Tibial artery (tissue), 4 donors: ENCODE data around the gene ZBTB46.

ENCODE experiments used
- DNase-seq, 2 donors: peaks; one replicate each; pipeline ENCODE4 v3.0.0-alpha.2; 2019
- H3K27ac ChIP-seq, 2 donors: fragments of 200-600 bp; sonication (generic) in 1 of 2; 1 replicate in 1 of 2; 2 replicates in 1 of 2; pipeline ENCODE4 v1.5.1; 2018 to 2019; ENCODE audit warnings: mild to moderate bottlenecking in 1 of 2
- H3K27me3 ChIP-seq, 2 donors: fragments of 200-600 bp; sonication (generic) in 1 of 2; one replicate each; pipeline versions ENCODE4 v1.5.1 to v1.6.0; 2016 to 2019
- H3K36me3 ChIP-seq, 3 donors: fragments of 200-600 bp; sonication (generic) in 2 of 3; one replicate each; pipeline ENCODE4 v1.5.1; 2016 to 2019; ENCODE audit warnings: mild to moderate bottlenecking in 2 of 3
- H3K4me1 ChIP-seq, 4 donors: fragments of 200-600 bp; sonication (generic) in 2 of 4; 1 replicate in 3 of 4; 2 replicates in 1 of 4; pipeline ENCODE4 v1.5.1; 2016 to 2019
- H3K4me3 ChIP-seq, 2 donors: fragments of 200-600 bp; sonication (generic) in 1 of 2; 1 replicate in 1 of 2; 2 replicates in 1 of 2; pipeline ENCODE4 v1.5.1; 2018 to 2019; ENCODE audit warnings: mild to moderate bottlenecking in 2 of 2
- H3K9me3 ChIP-seq, 3 donors: fragments of 200-600 bp; sonication (generic) in 1 of 3; one replicate each; pipeline ENCODE4 v1.5.1; 2016 to 2019
- intact Hi-C: fragments of 100-400 bp; cut with DNase I; formaldehyde crosslinking; loops from one replicate; pipeline ENCODE4 v1.15.0; 2023; ENCODE audit warnings: low total_unique reads
- TF ChIP-seq, protein P1 (sequence below), 2 experiments: fragments of 200-600 bp in 1 of 2; fragments of 450-650 bp in 1 of 2; IDR thresholded peaks; one replicate each; pipeline ENCODE4 v1.5.1; 2017 to 2019; ENCODE audit warnings: antibody characterized with exemption in 2 of 2, mild to moderate bottlenecking in 1 of 2, moderate library complexity in 1 of 2

Gene ZBTB46

DNA sequence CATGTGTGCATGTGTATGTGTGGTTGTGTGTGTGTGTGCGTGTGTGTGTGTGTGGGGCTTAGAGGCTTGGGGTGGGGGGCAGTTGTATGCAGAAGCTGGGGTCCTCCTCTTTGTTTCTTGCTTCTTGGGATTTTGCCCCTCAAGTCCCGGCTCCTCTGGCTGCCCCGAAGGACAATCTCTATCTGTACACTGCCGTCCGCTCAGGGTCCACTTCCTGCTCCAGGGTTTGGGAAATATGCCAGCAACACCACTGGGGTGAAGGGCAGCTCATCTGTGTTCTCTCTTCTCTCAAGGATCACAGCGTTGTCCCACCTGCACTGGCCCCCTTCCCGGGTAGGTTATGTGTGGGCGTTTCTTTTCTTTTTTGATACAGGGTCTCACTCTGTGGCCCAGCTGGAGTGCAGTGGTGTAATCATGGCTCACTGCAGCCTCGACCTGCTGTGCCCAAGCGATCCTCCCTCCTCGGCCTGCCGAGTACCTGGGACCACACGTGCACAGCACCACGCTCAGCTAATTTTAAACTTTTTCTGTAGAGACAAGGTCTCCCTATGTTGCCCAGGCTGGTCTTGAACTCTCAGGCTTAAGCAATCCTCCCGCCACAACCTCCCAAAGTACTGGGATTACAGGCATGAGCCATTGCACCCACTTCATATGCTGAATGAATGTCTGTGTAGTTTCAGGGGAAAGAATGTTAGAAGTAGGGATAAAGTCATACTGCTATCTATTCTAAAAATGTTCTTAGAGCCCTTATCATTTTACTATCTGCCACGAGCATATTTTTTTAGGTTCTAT lies 65.8 kb downstream of the ZBTB46 start:
- no peak overlapping the region for H3K4me3 ChIP-seq
- TF ChIP-seq, protein P1, sequence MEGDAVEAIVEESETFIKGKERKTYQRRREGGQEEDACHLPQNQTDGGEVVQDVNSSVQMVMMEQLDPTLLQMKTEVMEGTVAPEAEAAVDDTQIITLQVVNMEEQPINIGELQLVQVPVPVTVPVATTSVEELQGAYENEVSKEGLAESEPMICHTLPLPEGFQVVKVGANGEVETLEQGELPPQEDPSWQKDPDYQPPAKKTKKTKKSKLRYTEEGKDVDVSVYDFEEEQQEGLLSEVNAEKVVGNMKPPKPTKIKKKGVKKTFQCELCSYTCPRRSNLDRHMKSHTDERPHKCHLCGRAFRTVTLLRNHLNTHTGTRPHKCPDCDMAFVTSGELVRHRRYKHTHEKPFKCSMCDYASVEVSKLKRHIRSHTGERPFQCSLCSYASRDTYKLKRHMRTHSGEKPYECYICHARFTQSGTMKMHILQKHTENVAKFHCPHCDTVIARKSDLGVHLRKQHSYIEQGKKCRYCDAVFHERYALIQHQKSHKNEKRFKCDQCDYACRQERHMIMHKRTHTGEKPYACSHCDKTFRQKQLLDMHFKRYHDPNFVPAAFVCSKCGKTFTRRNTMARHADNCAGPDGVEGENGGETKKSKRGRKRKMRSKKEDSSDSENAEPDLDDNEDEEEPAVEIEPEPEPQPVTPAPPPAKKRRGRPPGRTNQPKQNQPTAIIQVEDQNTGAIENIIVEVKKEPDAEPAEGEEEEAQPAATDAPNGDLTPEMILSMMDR (IDR thresholded peaks at IDR 0.05): no peak
- no peaks in the 10 kb centered on the region for H3K9me3 ChIP-seq
- intact Hi-C loops: no loop called here
- no peak overlapping the region for H3K27ac ChIP-seq
- no peak for DNase-seq
- no peaks in the 10 kb centered on the region for H3K4me1 ChIP-seq
- H3K36me3 ChIP-seq: peaks cover 0 to 20% (median 12%) of the 10 kb centered on the region in 3 donors
- H3K27me3 ChIP-seq: no peaks in the 10 kb centered on the region

DNA sequence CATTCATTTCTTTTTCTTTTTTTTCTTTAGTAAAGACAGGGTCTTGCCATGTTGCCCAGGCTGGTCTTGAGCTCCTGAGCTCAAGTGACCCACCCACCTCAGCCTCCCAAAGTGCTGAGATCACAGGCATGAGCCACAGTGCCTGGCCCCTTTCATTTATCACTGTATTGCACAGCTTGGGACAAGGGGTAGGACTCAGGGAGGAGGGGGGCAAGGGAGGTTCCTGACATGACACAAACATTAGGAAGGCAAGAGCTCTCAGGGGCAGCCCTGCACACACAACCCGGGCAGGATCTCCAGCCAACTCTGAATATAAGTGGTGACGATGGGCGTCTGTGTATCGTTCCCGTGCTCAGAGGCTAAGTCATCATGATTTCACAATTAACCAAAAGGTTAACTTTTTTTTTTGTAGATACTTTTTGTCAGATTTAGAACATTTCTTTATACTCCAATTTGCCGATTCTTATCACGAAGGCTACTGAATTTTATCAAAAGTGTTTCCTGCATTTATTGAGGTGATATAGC lies 71.6 kb downstream of the ZBTB46 start:
- H3K9me3 ChIP-seq: no peaks in the 10 kb centered on the region
- no peaks in the 10 kb centered on the region for H3K4me1 ChIP-seq
- H3K27ac ChIP-seq: no peak overlapping the region
- no peak for DNase-seq
- intact Hi-C loops: no loop called here
- H3K27me3 ChIP-seq: no peaks in the 10 kb centered on the region
- no peak overlapping the region for H3K4me3 ChIP-seq
- H3K36me3 ChIP-seq: no peaks in the 10 kb centered on the region
- TF ChIP-seq, protein P1 (IDR thresholded peaks at IDR 0.05): no peak

DNA sequence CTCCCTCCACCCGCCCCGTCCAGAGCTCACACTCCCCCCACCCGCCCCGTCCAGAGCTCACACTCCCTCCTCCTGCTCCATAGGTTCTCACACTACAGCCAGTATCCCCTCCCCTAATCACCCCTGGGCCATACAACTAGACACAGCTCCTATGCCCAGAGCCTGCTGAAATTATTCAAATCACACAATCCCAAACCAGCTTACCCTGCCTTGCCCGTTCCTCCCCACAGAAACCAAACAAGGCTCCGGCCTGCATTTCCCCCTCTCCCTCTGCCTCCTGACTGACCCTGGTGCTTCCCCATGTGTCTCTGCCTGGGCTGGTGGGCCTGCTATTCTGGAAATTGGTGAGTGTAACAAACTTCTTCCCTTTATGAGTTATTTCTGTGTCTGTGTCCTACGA lies 72.9 kb downstream of the ZBTB46 start:
- Histone ChIP-seq H3K4me1 (no peaks in the 10 kb centered on the region), H3K27ac (no peak overlapping the region), H3K36me3 (no peaks in the 10 kb centered on the region), H3K9me3 (no peaks in the 10 kb centered on the region), H3K4me3 (no peak overlapping the region), H3K27me3 (no peaks in the 10 kb centered on the region)
- DNase-seq: no peak
- TF ChIP-seq, protein P1 (IDR thresholded peaks at IDR 0.05): no peak
- intact Hi-C loops: no loop called here

DNA sequence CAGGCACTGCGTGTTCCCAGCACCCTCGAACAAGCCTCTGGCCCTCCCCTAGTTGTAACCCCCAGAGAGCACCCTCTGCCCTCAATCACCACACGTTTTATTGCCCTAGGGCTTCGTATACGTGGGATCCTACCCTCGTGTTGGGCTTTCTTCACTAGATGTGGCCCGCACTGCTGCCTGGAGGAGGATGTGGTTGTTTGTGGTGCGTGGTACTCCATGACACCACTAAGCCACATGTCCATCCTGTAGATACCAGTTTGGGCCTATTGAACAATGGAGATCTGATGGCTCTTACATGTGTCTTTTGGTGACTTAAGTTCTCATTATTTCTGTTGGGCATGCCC lies 74.4 kb downstream of the ZBTB46 start:
- peaks cover 0 to 8% (median 0%) of the 10 kb centered on the region in 3 donors for H3K36me3 ChIP-seq
- H3K4me3 ChIP-seq: no peak overlapping the region
- no peaks in the 10 kb centered on the region for H3K4me1 ChIP-seq
- H3K27me3 ChIP-seq: no peaks in the 10 kb centered on the region
- H3K27ac ChIP-seq: no peak overlapping the region
- no peaks in the 10 kb centered on the region for H3K9me3 ChIP-seq
- TF ChIP-seq, protein P1 (IDR thresholded peaks at IDR 0.05): no peak
- intact Hi-C loops: no loop called here
- no peak for DNase-seq

DNA sequence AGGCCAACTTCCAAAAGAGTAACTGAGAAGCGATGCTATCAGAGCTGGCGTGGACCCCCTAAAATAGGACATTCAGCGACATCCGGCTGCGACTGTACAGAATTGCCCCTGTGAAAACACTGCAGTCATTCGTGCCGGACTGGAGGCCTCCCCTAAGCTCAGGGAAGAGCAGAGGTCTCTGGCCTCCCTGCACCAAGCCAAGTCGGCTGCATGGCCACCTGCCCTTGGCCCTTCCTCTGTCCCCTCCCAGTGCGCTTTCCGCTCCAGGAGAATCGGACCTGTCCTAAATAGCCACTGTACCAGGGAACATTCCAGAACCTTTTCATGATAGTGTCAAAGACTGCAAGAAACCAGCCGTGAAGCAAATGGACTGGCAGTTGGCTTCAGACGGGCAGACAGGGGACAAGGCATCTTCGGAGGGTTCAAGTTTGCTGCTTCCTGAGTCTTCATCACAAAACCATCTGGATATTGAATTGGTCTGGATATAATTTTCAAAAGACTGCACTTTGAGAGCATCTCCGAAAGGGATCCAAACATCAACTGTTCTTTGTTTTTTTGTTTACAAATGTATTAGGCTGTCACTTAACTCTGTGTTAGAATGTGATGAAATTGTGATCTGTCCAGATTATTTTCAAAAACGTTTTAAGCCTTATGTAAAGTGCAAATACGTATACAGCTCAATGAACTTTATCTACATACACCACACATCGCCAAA lies 75.0 kb downstream of the ZBTB46 start:
- no peak for DNase-seq
- Histone ChIP-seq H3K27me3 (no peaks in the 10 kb centered on the region), H3K4me1 (no peaks in the 10 kb centered on the region), H3K27ac (no peak overlapping the region), H3K36me3 (peaks cover 0 to 8% (median 0%) of the 10 kb centered on the region in 3 donors), H3K9me3 (no peaks in the 10 kb centered on the region), H3K4me3 (no peak overlapping the region)
- intact Hi-C loops: no loop called here
- TF ChIP-seq, protein P1 (IDR thresholded peaks at IDR 0.05): no peak
